K562 (cell line): Measurements from ENCODE around the gene DNMT1.

ENCODE experiments used
- DACH1 ChIP-seq: fragments of 450-650 bp; IDR thresholded peaks from 2 replicates; pipeline ENCODE4 v1.6.1; 2018; ENCODE audit not compliant: partially characterized antibody
- EZH2 ChIP-seq: IDR thresholded peaks from 2 replicates; pipeline ENCODE4 v1.6.1; 2012; ENCODE audit warnings: low read depth, mild to moderate bottlenecking, inconsistent platforms, low read length, borderline replicate concordance
- JUN ChIP-seq, 2 experiments: sonication (generic) in 1 of 2; formaldehyde crosslinking in 1 of 2; IDR thresholded peaks; 2 replicates each; pipeline versions ENCODE4 v1.6.1 to v1.8.0; 2012 to 2022; ENCODE audit warnings: borderline replicate concordance in 2 of 2, mild to moderate bottlenecking in 2 of 2, improper control_type of control experiment in 1 of 2, low read depth in 1 of 2, low read length in 1 of 2, missing genetic modification reagents in 1 of 2
- ZNF561 ChIP-seq: fragments of 450-650 bp; formaldehyde crosslinking; conservative IDR thresholded peaks from 2 replicates; pipeline ENCODE4 v1.4.0; 2020; ENCODE audit warnings: mild to moderate bottlenecking, moderate library complexity
- TF ChIP-seq, protein P1 (sequence below): sonication (generic); formaldehyde crosslinking; IDR thresholded peaks from 2 replicates; pipeline ENCODE4 v1.8.1; 2023; ENCODE audit warnings: mild to moderate bottlenecking, missing genetic modification reagents, moderate library complexity
- TF ChIP-seq, protein P2 (sequence below), 3 experiments: IDR thresholded peaks in 2 of 3; conservative IDR thresholded peaks in 1 of 3; 2 replicates each; pipeline ENCODE4 v1.5.1; 2011 to 2012; ENCODE audit warnings: low read length in 3 of 3, mild to moderate bottlenecking in 3 of 3, control low read depth in 2 of 3, improper control_type of control experiment in 1 of 3, inconsistent platforms in 1 of 3, low read depth in 1 of 3, mixed read lengths in 1 of 3, moderate library complexity in 1 of 3; ENCODE audit not compliant: insufficient read depth in 2 of 3
- TF ChIP-seq, protein P3 (sequence below), 2 experiments: fragments of 450-650 bp; formaldehyde crosslinking in 1 of 2; IDR thresholded peaks; 2 replicates each; pipeline versions ENCODE4 v1.4.0 to v1.6.1; 2014 to 2020; ENCODE audit warnings: mild to moderate bottlenecking in 2 of 2, borderline replicate concordance in 1 of 2, low read depth in 1 of 2

DNA sequence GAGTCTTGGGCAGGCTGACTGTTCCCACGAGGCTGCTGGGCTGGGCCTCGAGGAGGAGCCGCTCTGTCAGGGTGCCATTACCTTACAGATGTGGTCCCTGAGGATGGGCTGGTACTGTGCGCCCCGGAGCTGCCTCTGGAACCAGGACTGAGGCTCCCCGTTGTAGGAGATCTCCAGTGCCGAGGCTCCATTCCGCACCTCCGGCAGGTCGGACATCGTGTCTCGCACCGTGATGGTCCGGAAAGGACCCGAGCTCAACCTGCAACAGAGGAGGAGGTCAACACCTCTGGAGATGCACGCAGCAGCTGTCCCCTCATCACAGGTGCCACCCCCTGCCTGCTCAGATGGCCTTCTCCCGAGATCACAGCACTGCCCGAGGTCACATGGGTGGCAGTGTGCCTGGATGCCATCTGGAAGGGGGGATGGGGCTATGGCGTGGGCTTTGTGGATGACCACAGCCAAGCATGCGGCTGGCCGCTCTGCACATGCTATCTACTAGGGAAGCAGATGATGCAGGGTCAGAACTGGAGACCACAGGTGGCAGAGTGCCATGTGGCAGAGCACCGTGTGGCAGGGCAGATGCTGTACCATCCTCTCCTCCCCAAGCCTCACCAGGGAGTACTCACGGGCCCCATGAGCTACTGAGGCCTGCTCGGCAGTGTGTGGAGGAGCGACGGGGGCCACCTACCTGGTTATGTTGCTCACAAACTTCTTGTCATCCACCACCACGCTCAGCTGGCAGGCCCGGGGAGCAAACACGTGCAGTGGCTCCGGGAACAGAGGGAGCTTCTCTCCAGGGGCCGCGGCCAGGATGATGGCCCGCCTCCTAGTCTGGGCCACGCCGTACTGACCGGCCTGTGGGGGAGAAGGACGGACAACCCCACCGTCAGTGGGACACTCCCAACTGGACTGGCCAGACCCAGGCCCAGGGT lies 56.7 kb downstream of the DNMT1 start:
- TF ChIP-seq, protein P1, sequence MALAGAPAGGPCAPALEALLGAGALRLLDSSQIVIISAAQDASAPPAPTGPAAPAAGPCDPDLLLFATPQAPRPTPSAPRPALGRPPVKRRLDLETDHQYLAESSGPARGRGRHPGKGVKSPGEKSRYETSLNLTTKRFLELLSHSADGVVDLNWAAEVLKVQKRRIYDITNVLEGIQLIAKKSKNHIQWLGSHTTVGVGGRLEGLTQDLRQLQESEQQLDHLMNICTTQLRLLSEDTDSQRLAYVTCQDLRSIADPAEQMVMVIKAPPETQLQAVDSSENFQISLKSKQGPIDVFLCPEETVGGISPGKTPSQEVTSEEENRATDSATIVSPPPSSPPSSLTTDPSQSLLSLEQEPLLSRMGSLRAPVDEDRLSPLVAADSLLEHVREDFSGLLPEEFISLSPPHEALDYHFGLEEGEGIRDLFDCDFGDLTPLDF (CRISPR knock-in tag) = no peak
- TF ChIP-seq JUN (IDR thresholded peaks at IDR 0.05; ENCODE audit: borderline replicate concordance, low read depth, low read length) (no peak), JUN (CRISPR knock-in tag; IDR thresholded peaks at IDR 0.05; ENCODE audit: borderline replicate concordance) (no peak), ZNF561 (CRISPR knock-in tag) (no peak), DACH1 (no peak), EZH2 (no peak)
- TF ChIP-seq, protein P2, sequence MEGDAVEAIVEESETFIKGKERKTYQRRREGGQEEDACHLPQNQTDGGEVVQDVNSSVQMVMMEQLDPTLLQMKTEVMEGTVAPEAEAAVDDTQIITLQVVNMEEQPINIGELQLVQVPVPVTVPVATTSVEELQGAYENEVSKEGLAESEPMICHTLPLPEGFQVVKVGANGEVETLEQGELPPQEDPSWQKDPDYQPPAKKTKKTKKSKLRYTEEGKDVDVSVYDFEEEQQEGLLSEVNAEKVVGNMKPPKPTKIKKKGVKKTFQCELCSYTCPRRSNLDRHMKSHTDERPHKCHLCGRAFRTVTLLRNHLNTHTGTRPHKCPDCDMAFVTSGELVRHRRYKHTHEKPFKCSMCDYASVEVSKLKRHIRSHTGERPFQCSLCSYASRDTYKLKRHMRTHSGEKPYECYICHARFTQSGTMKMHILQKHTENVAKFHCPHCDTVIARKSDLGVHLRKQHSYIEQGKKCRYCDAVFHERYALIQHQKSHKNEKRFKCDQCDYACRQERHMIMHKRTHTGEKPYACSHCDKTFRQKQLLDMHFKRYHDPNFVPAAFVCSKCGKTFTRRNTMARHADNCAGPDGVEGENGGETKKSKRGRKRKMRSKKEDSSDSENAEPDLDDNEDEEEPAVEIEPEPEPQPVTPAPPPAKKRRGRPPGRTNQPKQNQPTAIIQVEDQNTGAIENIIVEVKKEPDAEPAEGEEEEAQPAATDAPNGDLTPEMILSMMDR (IDR thresholded peaks at IDR 0.05 in 2 of 3, conservative IDR thresholded peaks at IDR 0.05 in 1 of 3; ENCODE audit: insufficient read depth in 2 of 3, low read depth in 1 of 3, low read length in 3 of 3) = no peak
- TF ChIP-seq, protein P3, sequence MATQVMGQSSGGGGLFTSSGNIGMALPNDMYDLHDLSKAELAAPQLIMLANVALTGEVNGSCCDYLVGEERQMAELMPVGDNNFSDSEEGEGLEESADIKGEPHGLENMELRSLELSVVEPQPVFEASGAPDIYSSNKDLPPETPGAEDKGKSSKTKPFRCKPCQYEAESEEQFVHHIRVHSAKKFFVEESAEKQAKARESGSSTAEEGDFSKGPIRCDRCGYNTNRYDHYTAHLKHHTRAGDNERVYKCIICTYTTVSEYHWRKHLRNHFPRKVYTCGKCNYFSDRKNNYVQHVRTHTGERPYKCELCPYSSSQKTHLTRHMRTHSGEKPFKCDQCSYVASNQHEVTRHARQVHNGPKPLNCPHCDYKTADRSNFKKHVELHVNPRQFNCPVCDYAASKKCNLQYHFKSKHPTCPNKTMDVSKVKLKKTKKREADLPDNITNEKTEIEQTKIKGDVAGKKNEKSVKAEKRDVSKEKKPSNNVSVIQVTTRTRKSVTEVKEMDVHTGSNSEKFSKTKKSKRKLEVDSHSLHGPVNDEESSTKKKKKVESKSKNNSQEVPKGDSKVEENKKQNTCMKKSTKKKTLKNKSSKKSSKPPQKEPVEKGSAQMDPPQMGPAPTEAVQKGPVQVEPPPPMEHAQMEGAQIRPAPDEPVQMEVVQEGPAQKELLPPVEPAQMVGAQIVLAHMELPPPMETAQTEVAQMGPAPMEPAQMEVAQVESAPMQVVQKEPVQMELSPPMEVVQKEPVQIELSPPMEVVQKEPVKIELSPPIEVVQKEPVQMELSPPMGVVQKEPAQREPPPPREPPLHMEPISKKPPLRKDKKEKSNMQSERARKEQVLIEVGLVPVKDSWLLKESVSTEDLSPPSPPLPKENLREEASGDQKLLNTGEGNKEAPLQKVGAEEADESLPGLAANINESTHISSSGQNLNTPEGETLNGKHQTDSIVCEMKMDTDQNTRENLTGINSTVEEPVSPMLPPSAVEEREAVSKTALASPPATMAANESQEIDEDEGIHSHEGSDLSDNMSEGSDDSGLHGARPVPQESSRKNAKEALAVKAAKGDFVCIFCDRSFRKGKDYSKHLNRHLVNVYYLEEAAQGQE (IDR thresholded peaks at IDR 0.05; ENCODE audit: borderline replicate concordance) = no peak
- TF ChIP-seq, protein P3 (CRISPR knock-in tag; IDR thresholded peaks at IDR 0.05; ENCODE audit: low read depth) = no peak
